HEK293 (cell line): ENCODE results near the gene TRPC4AP.

Experiments
- BCL11A ChIP-seq: fragments of 450-650 bp; formaldehyde crosslinking; IDR thresholded peaks from 2 replicates; pipeline ENCODE4 v1.5.1; 2016; ENCODE audit warnings: low read depth, missing biosample characterization, missing genetic modification characterization
- MEIS1 ChIP-seq: sonication (generic); formaldehyde crosslinking; IDR thresholded peaks from 2 replicates; pipeline ENCODE4 v1.8.1; 2022; ENCODE audit warnings: missing genetic modification reagents, mild to moderate bottlenecking, borderline replicate concordance
- OVOL3 ChIP-seq: fragments of 450-650 bp; formaldehyde crosslinking; IDR thresholded peaks from 2 replicates; pipeline ENCODE4 v1.5.1; 2016; ENCODE audit warnings: missing biosample characterization, missing genetic modification characterization
- YY1 ChIP-seq: fragments of 450-650 bp; formaldehyde crosslinking; IDR thresholded peaks from 2 replicates; pipeline ENCODE4 v1.5.1; 2018; ENCODE audit warnings: missing biosample characterization, missing genetic modification characterization
- ZBTB17 ChIP-seq: fragments of 450-650 bp; formaldehyde crosslinking; IDR thresholded peaks from 2 replicates; pipeline ENCODE4 v1.5.1; 2016; ENCODE audit warnings: missing biosample characterization, missing genetic modification characterization
- ZNF138 ChIP-seq: fragments of 450-650 bp; formaldehyde crosslinking; IDR thresholded peaks from 2 replicates; pipeline ENCODE4 v1.5.1; 2016; ENCODE audit warnings: missing biosample characterization, missing genetic modification characterization, borderline replicate concordance
- ZNF174 ChIP-seq: fragments of 450-650 bp; formaldehyde crosslinking; IDR thresholded peaks from 2 replicates; pipeline ENCODE4 v1.5.0; 2017; ENCODE audit warnings: missing biosample characterization, mild to moderate bottlenecking, missing genetic modification characterization
- ZNF341 ChIP-seq: fragments of 450-650 bp; formaldehyde crosslinking; IDR thresholded peaks from 2 replicates; pipeline ENCODE4; 2016; ENCODE audit warnings: low read depth, missing biosample characterization, missing genetic modification characterization
- ZNF530 ChIP-seq: fragments of 450-650 bp; formaldehyde crosslinking; IDR thresholded peaks from 2 replicates; pipeline ENCODE4 v1.5.1; 2016; ENCODE audit warnings: low read depth, missing biosample characterization, missing genetic modification characterization
- ZNF558 ChIP-seq: fragments of 450-650 bp; formaldehyde crosslinking; IDR thresholded peaks from 2 replicates; pipeline ENCODE4 v1.5.1; 2016; ENCODE audit warnings: missing biosample characterization, missing genetic modification characterization
- TF ChIP-seq, protein P1 (sequence below): fragments of 450-650 bp; formaldehyde crosslinking; IDR thresholded peaks from 2 replicates; pipeline ENCODE4 v1.5.1; 2016; ENCODE audit warnings: missing biosample characterization, missing genetic modification characterization
- TF ChIP-seq, protein P2 (sequence below): IDR thresholded peaks from 2 replicates; pipeline ENCODE4 v1.6.1; 2011; ENCODE audit warnings: mild to moderate bottlenecking, low read depth, low read length, borderline replicate concordance
- TF ChIP-seq, protein P3 (sequence below): fragments of 450-650 bp; formaldehyde crosslinking; IDR thresholded peaks from 2 replicates; pipeline ENCODE4 v1.5.1; 2016; ENCODE audit warnings: missing biosample characterization, missing genetic modification characterization, borderline replicate concordance

DNA sequence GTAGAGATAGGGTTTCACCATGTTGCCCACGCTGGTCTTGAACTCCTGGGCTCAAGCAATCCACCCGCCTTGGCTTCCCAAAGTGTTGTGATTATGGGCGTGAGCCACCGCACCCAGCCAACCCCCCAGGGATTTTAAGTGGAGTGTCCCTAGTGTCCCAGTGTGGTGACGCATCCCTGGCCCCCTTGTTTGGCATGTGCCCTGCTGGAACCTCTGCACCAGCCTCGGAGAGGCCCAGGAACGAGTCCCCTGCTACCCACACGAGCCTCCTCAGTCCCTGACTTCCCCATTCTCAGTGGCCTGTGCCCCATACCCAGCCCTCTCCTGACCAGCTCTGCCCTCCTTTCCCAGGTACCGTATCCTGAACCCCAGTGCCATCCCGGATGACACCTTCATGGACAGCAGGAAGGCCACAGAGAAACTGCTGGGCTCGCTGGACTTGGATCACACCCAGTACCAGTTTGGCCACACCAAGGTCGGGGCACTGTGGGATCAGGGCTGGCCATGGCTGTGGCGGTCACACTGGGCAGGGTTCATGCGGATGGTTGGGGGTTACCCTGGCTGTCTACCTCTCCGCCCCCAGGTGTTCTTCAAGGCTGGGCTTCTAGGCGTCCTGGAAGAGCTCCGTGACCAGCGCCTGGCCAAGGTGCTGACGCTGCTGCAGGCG, 99.7 kb downstream of the TRPC4AP start:
- TF ChIP-seq, protein P1, sequence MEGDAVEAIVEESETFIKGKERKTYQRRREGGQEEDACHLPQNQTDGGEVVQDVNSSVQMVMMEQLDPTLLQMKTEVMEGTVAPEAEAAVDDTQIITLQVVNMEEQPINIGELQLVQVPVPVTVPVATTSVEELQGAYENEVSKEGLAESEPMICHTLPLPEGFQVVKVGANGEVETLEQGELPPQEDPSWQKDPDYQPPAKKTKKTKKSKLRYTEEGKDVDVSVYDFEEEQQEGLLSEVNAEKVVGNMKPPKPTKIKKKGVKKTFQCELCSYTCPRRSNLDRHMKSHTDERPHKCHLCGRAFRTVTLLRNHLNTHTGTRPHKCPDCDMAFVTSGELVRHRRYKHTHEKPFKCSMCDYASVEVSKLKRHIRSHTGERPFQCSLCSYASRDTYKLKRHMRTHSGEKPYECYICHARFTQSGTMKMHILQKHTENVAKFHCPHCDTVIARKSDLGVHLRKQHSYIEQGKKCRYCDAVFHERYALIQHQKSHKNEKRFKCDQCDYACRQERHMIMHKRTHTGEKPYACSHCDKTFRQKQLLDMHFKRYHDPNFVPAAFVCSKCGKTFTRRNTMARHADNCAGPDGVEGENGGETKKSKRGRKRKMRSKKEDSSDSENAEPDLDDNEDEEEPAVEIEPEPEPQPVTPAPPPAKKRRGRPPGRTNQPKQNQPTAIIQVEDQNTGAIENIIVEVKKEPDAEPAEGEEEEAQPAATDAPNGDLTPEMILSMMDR (tag by site-specific recombination), result no peak
- no peak for TF ChIP-seq MEIS1
- no peak for TF ChIP-seq ZNF530
- TF ChIP-seq ZNF138 (tag by site-specific recombination), result no peak
- TF ChIP-seq YY1 (tag by site-specific recombination), result no peak
- no peak for TF ChIP-seq ZNF174 (tag by site-specific recombination)
- TF ChIP-seq OVOL3 (tag by site-specific recombination), result no peak
- TF ChIP-seq, protein P2, sequence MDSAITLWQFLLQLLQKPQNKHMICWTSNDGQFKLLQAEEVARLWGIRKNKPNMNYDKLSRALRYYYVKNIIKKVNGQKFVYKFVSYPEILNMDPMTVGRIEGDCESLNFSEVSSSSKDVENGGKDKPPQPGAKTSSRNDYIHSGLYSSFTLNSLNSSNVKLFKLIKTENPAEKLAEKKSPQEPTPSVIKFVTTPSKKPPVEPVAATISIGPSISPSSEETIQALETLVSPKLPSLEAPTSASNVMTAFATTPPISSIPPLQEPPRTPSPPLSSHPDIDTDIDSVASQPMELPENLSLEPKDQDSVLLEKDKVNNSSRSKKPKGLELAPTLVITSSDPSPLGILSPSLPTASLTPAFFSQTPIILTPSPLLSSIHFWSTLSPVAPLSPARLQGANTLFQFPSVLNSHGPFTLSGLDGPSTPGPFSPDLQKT, result no peak
- no peak for TF ChIP-seq ZNF341 (tag by site-specific recombination)
- TF ChIP-seq ZBTB17 (tag by site-specific recombination), result no peak
- TF ChIP-seq ZNF558 (tag by site-specific recombination), result no peak
- TF ChIP-seq, protein P3, sequence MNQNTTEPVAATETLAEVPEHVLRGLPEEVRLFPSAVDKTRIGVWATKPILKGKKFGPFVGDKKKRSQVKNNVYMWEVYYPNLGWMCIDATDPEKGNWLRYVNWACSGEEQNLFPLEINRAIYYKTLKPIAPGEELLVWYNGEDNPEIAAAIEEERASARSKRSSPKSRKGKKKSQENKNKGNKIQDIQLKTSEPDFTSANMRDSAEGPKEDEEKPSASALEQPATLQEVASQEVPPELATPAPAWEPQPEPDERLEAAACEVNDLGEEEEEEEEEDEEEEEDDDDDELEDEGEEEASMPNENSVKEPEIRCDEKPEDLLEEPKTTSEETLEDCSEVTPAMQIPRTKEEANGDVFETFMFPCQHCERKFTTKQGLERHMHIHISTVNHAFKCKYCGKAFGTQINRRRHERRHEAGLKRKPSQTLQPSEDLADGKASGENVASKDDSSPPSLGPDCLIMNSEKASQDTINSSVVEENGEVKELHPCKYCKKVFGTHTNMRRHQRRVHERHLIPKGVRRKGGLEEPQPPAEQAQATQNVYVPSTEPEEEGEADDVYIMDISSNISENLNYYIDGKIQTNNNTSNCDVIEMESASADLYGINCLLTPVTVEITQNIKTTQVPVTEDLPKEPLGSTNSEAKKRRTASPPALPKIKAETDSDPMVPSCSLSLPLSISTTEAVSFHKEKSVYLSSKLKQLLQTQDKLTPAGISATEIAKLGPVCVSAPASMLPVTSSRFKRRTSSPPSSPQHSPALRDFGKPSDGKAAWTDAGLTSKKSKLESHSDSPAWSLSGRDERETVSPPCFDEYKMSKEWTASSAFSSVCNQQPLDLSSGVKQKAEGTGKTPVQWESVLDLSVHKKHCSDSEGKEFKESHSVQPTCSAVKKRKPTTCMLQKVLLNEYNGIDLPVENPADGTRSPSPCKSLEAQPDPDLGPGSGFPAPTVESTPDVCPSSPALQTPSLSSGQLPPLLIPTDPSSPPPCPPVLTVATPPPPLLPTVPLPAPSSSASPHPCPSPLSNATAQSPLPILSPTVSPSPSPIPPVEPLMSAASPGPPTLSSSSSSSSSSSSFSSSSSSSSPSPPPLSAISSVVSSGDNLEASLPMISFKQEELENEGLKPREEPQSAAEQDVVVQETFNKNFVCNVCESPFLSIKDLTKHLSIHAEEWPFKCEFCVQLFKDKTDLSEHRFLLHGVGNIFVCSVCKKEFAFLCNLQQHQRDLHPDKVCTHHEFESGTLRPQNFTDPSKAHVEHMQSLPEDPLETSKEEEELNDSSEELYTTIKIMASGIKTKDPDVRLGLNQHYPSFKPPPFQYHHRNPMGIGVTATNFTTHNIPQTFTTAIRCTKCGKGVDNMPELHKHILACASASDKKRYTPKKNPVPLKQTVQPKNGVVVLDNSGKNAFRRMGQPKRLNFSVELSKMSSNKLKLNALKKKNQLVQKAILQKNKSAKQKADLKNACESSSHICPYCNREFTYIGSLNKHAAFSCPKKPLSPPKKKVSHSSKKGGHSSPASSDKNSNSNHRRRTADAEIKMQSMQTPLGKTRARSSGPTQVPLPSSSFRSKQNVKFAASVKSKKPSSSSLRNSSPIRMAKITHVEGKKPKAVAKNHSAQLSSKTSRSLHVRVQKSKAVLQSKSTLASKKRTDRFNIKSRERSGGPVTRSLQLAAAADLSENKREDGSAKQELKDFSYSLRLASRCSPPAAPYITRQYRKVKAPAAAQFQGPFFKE (tag by site-specific recombination), result no peak
- TF ChIP-seq BCL11A, result no peak
